Ascending aorta (tissue), 2 donors: ENCODE data around the gene HIBCH. TPM values are rescaled to one million over a fixed set of nuclear protein-coding genes. Genes with fewer than 3 reads are reported as not detected.
"Not testable (repeated sequence)": the region's sequence is repeated elsewhere in the genome, so short reads cannot be mapped to it uniquely, and the experiment has no call there.

Source experiments
- DNase-seq, 2 donors: peaks; one replicate each; pipeline ENCODE4 v3.0.0-alpha.2; 2019; ENCODE audit warnings: low spot score in 2 of 2
- H3K27ac ChIP-seq, 2 donors: fragments of 200-600 bp; sonication (generic); one replicate each; pipeline ENCODE4 v1.5.1; 2016 to 2017; ENCODE audit warnings: mild to moderate bottlenecking in 1 of 2
- H3K27me3 ChIP-seq: fragments of 200-600 bp; sonication (generic); one replicate; pipeline ENCODE4 v1.5.1; 2017
- H3K36me3 ChIP-seq, 2 donors: fragments of 200-600 bp; sonication (generic); one replicate each; pipeline ENCODE4 v1.5.1; 2016
- H3K4me1 ChIP-seq, 2 donors: fragments of 200-600 bp; sonication (generic); one replicate each; pipeline ENCODE4 v1.5.1; 2016 to 2017; ENCODE audit warnings: mild to moderate bottlenecking in 1 of 2
- H3K4me3 ChIP-seq, 2 donors: fragments of 200-600 bp; sonication (generic); one replicate each; pipeline ENCODE4 v1.5.1; 2016 to 2017; ENCODE audit warnings: mild to moderate bottlenecking in 1 of 2
- H3K9me3 ChIP-seq, 2 donors: fragments of 200-600 bp; sonication (generic); one replicate each; pipeline ENCODE4 v1.5.1; 2016
- intact Hi-C: fragments of 100-400 bp; cut with DNase I; formaldehyde crosslinking; loops from one replicate; pipeline ENCODE4 v1.15.1; 2023
- total RNA-seq: library from RNA; depleted of rRNA; stranded (reverse); fragments of >200 nt; gene quantifications from one replicate; pipeline ENCODE4 v1.1.0, GENCODE V29; 2016
- TF ChIP-seq, protein P1 (sequence below), 3 experiments: fragments of 200-600 bp in 2 of 3; fragments of 450-650 bp in 1 of 3; sonication (generic) in 2 of 3; IDR thresholded peaks; one replicate each; pipeline ENCODE4 v1.5.1; 2016 to 2019; ENCODE audit warnings: antibody characterized with exemption in 3 of 3, mild to moderate bottlenecking in 1 of 3, moderate library complexity in 1 of 3

HIBCH gene
- total RNA-seq, 1 donor from 2014 or later, result 3.7 TPM

DNA sequence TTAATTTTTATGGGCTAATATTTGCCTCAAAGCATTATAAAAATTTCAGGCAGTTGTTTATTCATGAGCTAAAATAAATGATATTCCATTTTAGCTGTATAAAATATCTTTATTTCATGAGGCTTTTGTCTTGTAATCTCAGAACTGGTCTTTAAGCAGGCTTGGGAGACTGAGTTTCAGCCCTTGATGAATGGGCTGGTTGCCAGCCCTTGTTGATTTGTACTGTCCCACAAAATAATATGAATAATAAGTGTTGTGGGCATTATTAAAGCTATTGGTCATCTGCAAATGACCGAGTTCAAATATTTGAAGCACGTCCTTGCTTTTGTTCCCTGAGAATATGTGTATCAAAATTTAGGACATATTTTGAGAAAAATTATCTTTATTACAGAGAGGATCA, 41.9 kb upstream of the HIBCH start:
- TF ChIP-seq, protein P1, sequence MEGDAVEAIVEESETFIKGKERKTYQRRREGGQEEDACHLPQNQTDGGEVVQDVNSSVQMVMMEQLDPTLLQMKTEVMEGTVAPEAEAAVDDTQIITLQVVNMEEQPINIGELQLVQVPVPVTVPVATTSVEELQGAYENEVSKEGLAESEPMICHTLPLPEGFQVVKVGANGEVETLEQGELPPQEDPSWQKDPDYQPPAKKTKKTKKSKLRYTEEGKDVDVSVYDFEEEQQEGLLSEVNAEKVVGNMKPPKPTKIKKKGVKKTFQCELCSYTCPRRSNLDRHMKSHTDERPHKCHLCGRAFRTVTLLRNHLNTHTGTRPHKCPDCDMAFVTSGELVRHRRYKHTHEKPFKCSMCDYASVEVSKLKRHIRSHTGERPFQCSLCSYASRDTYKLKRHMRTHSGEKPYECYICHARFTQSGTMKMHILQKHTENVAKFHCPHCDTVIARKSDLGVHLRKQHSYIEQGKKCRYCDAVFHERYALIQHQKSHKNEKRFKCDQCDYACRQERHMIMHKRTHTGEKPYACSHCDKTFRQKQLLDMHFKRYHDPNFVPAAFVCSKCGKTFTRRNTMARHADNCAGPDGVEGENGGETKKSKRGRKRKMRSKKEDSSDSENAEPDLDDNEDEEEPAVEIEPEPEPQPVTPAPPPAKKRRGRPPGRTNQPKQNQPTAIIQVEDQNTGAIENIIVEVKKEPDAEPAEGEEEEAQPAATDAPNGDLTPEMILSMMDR (IDR thresholded peaks at IDR 0.05), result no peak
- no peaks in the 10 kb centered on the region for H3K9me3 ChIP-seq
- H3K27ac ChIP-seq, result no peak overlapping the region
- intact Hi-C loops, result no loop called here
- H3K36me3 ChIP-seq, result peaks cover 0 to 29% of the 10 kb centered on the region in 2 donors
- no peak for DNase-seq
- peaks cover 0 to 9% of the 10 kb centered on the region in 2 donors for H3K4me1 ChIP-seq
- no peaks in the 10 kb centered on the region for H3K27me3 ChIP-seq
- no peak overlapping the region for H3K4me3 ChIP-seq

DNA sequence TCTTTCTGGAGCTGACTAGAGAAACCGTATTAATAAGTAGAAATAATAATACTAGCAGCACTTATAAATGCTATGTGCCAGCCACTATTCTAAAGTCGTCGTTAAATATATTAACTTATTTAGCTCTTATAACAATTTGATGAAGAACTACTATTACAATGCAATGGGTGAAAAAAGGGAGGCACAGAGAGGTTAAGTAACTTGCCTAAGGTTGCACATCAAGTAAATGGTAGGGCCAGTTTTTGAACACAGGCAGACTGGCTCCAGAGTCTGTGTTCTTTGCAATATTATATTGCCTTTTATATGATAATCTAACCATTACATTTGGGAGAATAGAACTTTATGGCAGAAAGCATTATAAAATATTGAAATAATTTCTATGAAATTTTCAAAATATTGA, 41.3 kb upstream of the HIBCH start:
- H3K27me3 ChIP-seq, result no peaks in the 10 kb centered on the region
- intact Hi-C loops, result no loop called here

GRCh38 chr2:190360561-190360960, 40.9 kb upstream of the HIBCH start:
- H3K27ac ChIP-seq, result no peak overlapping the region
- peaks cover 0 to 9% of the 10 kb centered on the region in 2 donors for H3K4me1 ChIP-seq
- TF ChIP-seq, protein P1 (IDR thresholded peaks at IDR 0.05), result no peak

More for the DNA sequence above, 41.3 kb upstream of the HIBCH start:
- H3K36me3 ChIP-seq, result peaks cover 0 to 26% of the 10 kb centered on the region in 2 donors
- H3K4me3 ChIP-seq, result no peak overlapping the region
- no peak overlapping the region for H3K27ac ChIP-seq
- H3K4me1 ChIP-seq, result peaks cover 0 to 9% of the 10 kb centered on the region in 2 donors
- DNase-seq, result no peak
- H3K9me3 ChIP-seq, result no peaks in the 10 kb centered on the region
- TF ChIP-seq, protein P1 (IDR thresholded peaks at IDR 0.05), result no peak

DNA sequence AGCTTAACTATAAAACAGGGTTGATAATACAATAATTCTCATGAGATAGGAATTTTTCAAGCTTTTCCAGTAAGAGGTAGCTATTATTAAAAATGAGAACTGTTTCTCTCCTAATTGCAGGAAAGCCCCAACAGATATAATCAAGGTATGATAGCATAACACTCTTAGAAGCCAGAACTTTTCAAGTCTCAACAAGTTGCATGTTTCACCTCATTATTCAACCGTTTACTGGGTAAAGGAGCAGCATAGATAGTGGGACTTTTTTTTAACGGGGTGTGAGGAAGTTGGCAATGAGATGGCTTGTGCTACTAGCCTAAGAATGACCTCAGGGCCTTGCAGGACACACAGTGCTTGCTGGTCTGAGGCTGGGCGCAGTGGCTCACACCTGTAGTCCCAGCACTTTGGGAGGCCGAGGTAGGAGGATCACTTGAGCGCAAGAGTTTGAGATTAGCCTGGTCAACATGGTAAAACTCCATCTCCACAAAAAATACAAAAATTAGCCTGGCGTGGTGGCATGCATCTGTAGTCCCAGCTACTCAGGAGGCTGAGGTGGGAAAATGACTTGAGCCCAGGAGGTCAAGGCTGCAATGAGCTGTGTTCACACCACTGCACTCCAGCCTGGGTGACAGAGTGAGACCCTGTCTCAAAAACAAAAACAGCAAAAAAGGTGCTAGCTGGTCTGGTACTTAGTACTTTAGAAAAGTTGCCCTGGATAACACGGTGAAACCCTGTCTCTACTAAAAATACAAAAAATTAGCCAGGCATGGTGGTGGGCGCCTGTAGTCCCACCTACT, 39.2 kb upstream of the HIBCH start:
- H3K9me3 ChIP-seq, H3K4me3 ChIP-seq, H3K4me1 ChIP-seq, DNase-seq, intact Hi-C loops, H3K27me3 ChIP-seq, H3K27ac ChIP-seq: not testable (repeated sequence)
- peaks cover 0 to 17% of the 10 kb centered on the region in 2 donors for H3K36me3 ChIP-seq

More at GRCh38 chr2:190360561-190360960, 40.9 kb upstream of the HIBCH start:
- no peak for DNase-seq
- Histone ChIP-seq H3K9me3 (no peaks in the 10 kb centered on the region), H3K36me3 (peaks cover 0 to 26% of the 10 kb centered on the region in 2 donors), H3K4me3 (peak overlapping the region in 1 of 2 donors; percentile 56), H3K27me3 (no peaks in the 10 kb centered on the region)
- intact Hi-C loops, result no loop called here

DNA sequence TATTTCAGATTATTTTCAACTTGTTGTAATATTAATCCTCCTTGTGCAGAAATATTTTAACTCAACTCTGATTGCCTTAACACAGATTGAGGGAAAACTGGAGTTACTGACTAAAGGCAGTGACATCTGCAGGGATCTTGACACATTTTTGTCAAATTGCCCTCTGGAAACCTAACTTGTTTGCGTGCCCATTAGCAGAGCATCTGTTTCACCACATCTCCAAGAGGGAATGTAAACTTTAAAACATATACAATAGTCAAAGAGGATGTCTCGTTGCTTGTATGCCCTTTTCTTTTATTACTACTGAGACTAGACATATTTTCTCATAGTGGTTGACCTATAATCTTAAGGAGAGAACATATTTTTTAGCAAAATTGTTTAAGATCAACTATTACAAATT, 38.0 kb upstream of the HIBCH start:
- no peaks in the 10 kb centered on the region for H3K9me3 ChIP-seq
- peaks cover 0 to 13% of the 10 kb centered on the region in 2 donors for H3K4me1 ChIP-seq
- TF ChIP-seq, protein P1 (IDR thresholded peaks at IDR 0.05), result no peak
- no peak overlapping the region for H3K4me3 ChIP-seq
- peaks cover 0 to 8% of the 10 kb centered on the region in 2 donors for H3K36me3 ChIP-seq
- H3K27ac ChIP-seq, result no peak overlapping the region
- no peak for DNase-seq
- intact Hi-C loops, result no loop called here
- no peaks in the 10 kb centered on the region for H3K27me3 ChIP-seq

DNA sequence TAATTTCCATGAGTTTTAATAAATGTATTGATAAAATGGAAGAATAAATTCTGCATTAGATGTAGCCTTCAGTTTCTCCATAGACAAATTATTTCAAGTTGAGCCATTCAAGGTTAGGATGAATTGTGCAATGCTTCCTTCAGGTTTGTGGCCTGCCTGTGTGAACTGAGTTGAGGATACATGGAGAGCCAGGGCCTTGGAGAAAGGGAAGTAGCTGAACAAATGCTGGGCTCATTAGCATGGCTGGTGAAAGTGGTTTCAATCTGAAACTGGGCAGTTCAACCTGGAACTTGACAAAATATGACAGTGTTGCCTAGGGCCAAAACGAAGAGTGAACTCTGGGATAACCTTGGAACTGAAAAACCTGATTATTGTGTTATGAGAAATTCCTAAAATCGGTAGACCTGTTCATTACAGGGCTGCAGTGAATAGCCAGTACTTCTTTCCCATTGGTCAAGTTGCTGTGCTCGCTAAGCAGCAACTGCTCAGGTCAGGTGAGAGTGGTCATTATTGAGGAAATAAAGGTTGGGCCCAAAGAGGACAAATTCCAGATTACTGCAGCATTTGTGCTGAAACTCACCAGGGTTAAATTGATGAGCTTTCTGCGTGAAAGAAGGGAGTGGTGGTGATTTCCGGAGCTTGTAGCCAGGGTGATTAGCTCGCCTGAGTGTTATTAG, 36.5 kb upstream of the HIBCH start:
- Histone ChIP-seq H3K9me3 (no peaks in the 10 kb centered on the region), H3K27me3 (no peaks in the 10 kb centered on the region), H3K4me1 (peaks cover 0 to 13% of the 10 kb centered on the region in 2 donors), H3K27ac (no peak overlapping the region), H3K4me3 (no peak overlapping the region), H3K36me3 (peaks cover 0 to 7% of the 10 kb centered on the region in 2 donors)
- intact Hi-C loops, result no loop called here
- TF ChIP-seq, protein P1 (IDR thresholded peaks at IDR 0.05), result no peak
- no peak for DNase-seq
